Gastroesophageal sphincter (tissue), 4 donors: ENCODE measurements around the gene BACH2. TPM values are rescaled to one million over a fixed set of nuclear protein-coding genes. Genes with fewer than 3 reads are reported as not detected.
A peak's percentile ranks its signal among the peaks of the same experiment; 100 is the strongest.

ENCODE experiments used
- ATAC-seq: fragments of 150-250 bp; one replicate; pipeline ENCODE4 v1.9.1; 2016; ENCODE audit warnings: mild to moderate bottlenecking, moderate library complexity
- H3K27ac ChIP-seq, 4 donors: fragments of 200-600 bp; sonication (generic) in 3 of 4; 1 replicate in 3 of 4; 2 replicates in 1 of 4; pipeline ENCODE4 v1.5.1; 2016 to 2019
- H3K27me3 ChIP-seq: fragments of 200-600 bp; sonication (generic); one replicate; pipeline ENCODE4 v1.5.1; 2019
- H3K36me3 ChIP-seq, 2 donors: fragments of 200-600 bp; sonication (generic); one replicate each; pipeline ENCODE4 v1.5.1; 2019; ENCODE audit warnings: control low read depth in 1 of 2
- H3K4me1 ChIP-seq, 3 donors: fragments of 200-600 bp; sonication (generic); 1 replicate in 2 of 3; 2 replicates in 1 of 3; pipeline ENCODE4 v1.5.1; 2016 to 2019; ENCODE audit warnings: control low read depth in 2 of 3
- H3K4me3 ChIP-seq, 2 donors: fragments of 200-600 bp; sonication (generic); one replicate each; pipeline ENCODE4 v1.5.1; 2019; ENCODE audit warnings: mild to moderate bottlenecking in 1 of 2, moderate library complexity in 1 of 2
- H3K9me3 ChIP-seq, 3 donors: fragments of 200-600 bp; sonication (generic); one replicate each; pipeline ENCODE4 v1.5.1; 2017 to 2019; ENCODE audit warnings: control low read depth in 2 of 3
- EP300 ChIP-seq: sonication (generic); formaldehyde crosslinking; IDR thresholded peaks from one replicate; pipeline ENCODE4 v1.6.1; 2017; ENCODE audit warnings: antibody characterized with exemption, mild to moderate bottlenecking
- POLR2A ChIP-seq, 2 donors: fragments of 450-650 bp; IDR thresholded peaks; one replicate each; pipeline ENCODE4 v1.6.1; 2017; ENCODE audit warnings: antibody characterized with exemption in 2 of 2, mild to moderate bottlenecking in 2 of 2, moderate library complexity in 1 of 2
- POLR2AphosphoS5 ChIP-seq: sonication (generic); formaldehyde crosslinking; IDR thresholded peaks from one replicate; pipeline ENCODE4 v1.6.1; 2017; ENCODE audit warnings: antibody characterized with exemption
- WGBS, 2 donors: methylation state at CpG; one replicate each; pipeline ENCODE4 v1.1.5; 2018; ENCODE audit warnings: low coverage in 1 of 2; 5-methylcytosine and 5-hydroxymethylcytosine counted together
- total RNA-seq, 4 donors: library from RNA; depleted of rRNA; stranded (reverse); fragments of >200 nt; gene quantifications; one replicate each; pipeline ENCODE4 v1.1.0, GENCODE V29; 2016
- TF ChIP-seq, protein P1 (sequence below), 4 experiments: fragments of 200-600 bp in 2 of 4; fragments of 450-650 bp in 2 of 4; sonication (generic) in 1 of 4; IDR thresholded peaks; one replicate each; pipeline ENCODE4 v1.5.1; 2017 to 2019; ENCODE audit warnings: antibody characterized with exemption in 4 of 4, mild to moderate bottlenecking in 2 of 4, moderate library complexity in 2 of 4

The BACH2 gene
- total RNA-seq, 4 donors from 2014 or later: 3.5 to 10.4 (median 3.9) TPM

DNA sequence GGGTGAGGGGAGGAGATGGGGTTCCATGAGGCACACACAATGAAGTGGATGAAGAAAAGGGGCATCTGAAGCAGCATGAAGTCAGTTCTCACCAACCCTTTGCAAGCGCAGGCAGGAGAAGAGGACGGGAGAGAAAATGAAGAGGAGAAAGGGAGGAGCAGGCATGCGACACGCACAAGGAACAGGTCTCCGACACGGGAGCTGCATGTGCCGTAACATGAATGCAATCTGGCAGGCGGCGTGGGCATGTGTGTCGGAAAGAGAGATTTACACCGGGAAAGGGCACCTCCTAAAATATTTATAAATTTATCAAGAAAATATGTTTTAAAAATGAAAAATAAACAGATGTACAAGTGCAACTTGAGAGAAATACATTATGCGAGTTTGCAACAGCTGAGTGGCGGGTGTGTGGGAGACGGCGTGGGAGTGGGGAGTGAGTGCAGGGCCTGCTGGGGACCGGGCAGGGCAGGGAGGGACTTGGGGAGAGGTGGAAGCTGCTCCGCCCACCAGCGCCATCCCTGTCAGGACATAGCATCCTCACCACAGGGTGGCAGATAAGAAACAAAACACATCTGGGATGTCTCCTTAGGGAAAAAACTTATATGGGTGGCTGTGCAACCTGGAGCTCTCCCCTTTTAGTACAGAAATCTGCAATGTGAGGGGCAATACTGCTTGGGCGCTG is 361.8 kb downstream of the BACH2 start:
- TF ChIP-seq POLR2AphosphoS5 (no peak), POLR2A (IDR thresholded peaks at IDR 0.05) (no peak), EP300 (no peak)
- TF ChIP-seq, protein P1, sequence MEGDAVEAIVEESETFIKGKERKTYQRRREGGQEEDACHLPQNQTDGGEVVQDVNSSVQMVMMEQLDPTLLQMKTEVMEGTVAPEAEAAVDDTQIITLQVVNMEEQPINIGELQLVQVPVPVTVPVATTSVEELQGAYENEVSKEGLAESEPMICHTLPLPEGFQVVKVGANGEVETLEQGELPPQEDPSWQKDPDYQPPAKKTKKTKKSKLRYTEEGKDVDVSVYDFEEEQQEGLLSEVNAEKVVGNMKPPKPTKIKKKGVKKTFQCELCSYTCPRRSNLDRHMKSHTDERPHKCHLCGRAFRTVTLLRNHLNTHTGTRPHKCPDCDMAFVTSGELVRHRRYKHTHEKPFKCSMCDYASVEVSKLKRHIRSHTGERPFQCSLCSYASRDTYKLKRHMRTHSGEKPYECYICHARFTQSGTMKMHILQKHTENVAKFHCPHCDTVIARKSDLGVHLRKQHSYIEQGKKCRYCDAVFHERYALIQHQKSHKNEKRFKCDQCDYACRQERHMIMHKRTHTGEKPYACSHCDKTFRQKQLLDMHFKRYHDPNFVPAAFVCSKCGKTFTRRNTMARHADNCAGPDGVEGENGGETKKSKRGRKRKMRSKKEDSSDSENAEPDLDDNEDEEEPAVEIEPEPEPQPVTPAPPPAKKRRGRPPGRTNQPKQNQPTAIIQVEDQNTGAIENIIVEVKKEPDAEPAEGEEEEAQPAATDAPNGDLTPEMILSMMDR (IDR thresholded peaks at IDR 0.05): no peak
- H3K27me3 ChIP-seq: no peaks in the 10 kb centered on the region
- WGBS, 2 donors: 82 to 100% methylated on average over 6 to 18 of the region's 19 CpGs
- H3K27ac ChIP-seq: no peak overlapping the region
- H3K4me1 ChIP-seq: peaks cover 0 to 6% (median 0%) of the 10 kb centered on the region in 3 donors
- no peaks in the 10 kb centered on the region for H3K9me3 ChIP-seq
- no peak overlapping the region for H3K4me3 ChIP-seq
- ATAC-seq: no peak
- peaks cover 0 to 21% of the 10 kb centered on the region in 2 donors for H3K36me3 ChIP-seq

DNA sequence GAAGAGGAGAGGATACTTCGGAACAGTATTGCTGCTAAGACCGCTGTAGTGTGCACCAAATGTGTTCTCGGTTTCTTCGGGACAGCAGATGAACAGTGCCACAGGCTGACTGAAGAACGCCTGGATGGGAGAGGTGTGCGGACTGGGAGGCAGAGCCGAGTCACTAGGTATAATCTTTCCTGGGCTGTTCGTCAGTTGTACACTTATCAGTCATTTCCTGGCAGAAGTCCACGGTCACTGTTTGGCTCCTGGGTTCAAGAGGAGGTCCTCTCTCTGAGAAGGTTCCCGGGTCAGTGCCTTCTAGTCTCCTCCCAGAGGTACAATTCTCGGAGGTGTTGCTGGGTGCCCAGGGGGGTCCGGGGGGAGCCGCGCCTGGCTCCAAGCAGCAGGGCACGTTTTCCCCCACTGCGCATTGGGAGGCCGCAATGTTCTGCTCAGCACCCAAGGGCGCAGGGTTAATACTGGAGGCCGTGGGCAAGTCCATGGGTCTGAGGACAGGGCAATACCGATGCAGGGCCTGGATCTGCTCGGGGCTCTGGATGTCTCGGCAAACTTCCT is 364.3 kb downstream of the BACH2 start:
- peak; percentile 30 for ATAC-seq
- peaks cover 0 to 6% (median 0%) of the 10 kb centered on the region in 3 donors for H3K4me1 ChIP-seq
- H3K36me3 ChIP-seq: peaks cover 0 to 16% of the 10 kb centered on the region in 2 donors
- 83 to 91% methylated on average over 7 to 16 of the region's 22 CpGs for WGBS, 2 donors
- H3K4me3 ChIP-seq: no peak overlapping the region
- H3K27me3 ChIP-seq: no peaks in the 10 kb centered on the region
- H3K9me3 ChIP-seq: no peaks in the 10 kb centered on the region
- TF ChIP-seq POLR2AphosphoS5 (no peak), POLR2A (IDR thresholded peaks at IDR 0.05) (no peak), EP300 (no peak)
- TF ChIP-seq, protein P1 (IDR thresholded peaks at IDR 0.05): no peak
- H3K27ac ChIP-seq: no peak overlapping the region

DNA sequence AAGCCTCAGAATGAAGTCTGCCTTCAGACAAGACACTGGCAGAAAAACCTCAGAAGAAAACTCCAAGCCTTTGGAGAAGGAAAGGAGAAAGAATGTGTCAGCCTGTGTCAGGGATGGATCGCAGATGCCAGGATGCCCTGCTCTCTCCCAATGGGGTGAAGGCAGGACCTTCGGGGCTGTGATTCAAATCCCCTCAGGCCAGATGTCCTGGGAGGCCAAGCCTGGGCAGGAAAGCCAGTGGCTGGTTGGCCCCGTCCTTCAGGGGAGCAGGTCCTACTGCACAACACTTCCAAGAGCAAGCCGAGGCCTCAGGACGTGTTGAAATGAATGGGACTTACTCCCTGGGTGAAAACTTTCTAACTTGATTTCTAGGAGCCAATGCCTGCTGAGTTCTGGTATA is 365.9 kb downstream of the BACH2 start:
- Histone ChIP-seq H3K27ac (no peak overlapping the region), H3K27me3 (no peaks in the 10 kb centered on the region), H3K4me3 (no peak overlapping the region), H3K4me1 (peaks cover 0 to 6% (median 0%) of the 10 kb centered on the region in 3 donors), H3K36me3 (peaks cover 0 to 9% of the 10 kb centered on the region in 2 donors), H3K9me3 (no peaks in the 10 kb centered on the region)
- TF ChIP-seq POLR2A (IDR thresholded peaks at IDR 0.05) (no peak), EP300 (no peak), POLR2AphosphoS5 (no peak)
- TF ChIP-seq, protein P1 (IDR thresholded peaks at IDR 0.05): no peak
- no peak for ATAC-seq
- WGBS, 2 donors: 76% methylated on average over 4 of the region's 5 CpGs; no CpG with 5 or more reads in 1 of the 2 donors

DNA sequence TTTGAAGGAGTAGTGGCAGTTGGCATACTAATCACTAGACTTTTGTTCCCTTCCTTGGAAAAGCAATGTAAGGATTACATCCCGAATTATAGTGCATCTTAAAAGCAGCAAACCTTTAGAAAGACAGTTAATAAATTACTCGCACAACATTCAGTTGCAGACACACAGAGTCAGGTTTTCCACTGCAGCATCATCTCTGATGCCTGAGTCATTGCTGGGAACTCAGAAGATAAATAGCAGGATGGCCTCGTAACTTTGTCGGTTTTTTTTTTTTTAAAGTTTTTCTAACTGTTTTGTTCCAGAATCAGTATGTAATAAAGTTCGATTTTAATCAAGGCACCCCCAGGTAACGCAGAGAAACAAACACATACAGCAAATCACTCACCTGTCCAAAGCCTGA is 368.0 kb downstream of the BACH2 start:
- no peak for ATAC-seq
- Histone ChIP-seq H3K27ac (no peak overlapping the region), H3K36me3 (peaks cover 0 to 9% of the 10 kb centered on the region in 2 donors), H3K27me3 (no peaks in the 10 kb centered on the region), H3K4me1 (peaks cover 0 to 6% (median 0%) of the 10 kb centered on the region in 3 donors), H3K9me3 (no peaks in the 10 kb centered on the region), H3K4me3 (no peak overlapping the region)
- 66 to 72% methylated on average over 6 of the region's 6 CpGs for WGBS, 2 donors
- TF ChIP-seq EP300 (no peak), POLR2AphosphoS5 (no peak), POLR2A (IDR thresholded peaks at IDR 0.05) (no peak)
- TF ChIP-seq, protein P1 (IDR thresholded peaks at IDR 0.05): no peak
